HepG2 (cell line): Measurements from ENCODE around the gene RAB35. TPM values are rescaled to one million over a fixed set of nuclear protein-coding genes. Genes with fewer than 3 reads are reported as not detected.

ENCODE experiments used
- ATAC-seq: fragments of 200-7000 bp; cut with Tn5 transposase; 3 replicates; pipeline ENCODE4 v1.9.1; 2020; ENCODE audit warnings: mild to moderate bottlenecking, moderate library complexity
- BruUV-seq: library from RNA; stranded (reverse); fragments of 400-500 nt; replicated peaks from 2 replicates; lab custom pipeline; 2021; lab: Mats Ljungman, UMichigan
- CTCF ChIA-PET: fragments of 300-600 bp; formaldehyde crosslinking; extraction: SDS; loops from one replicate; lab custom pipeline; 2021; ENCODE audit warnings: low total read pairs, inconsistent platforms, low intra/inter-chr PET ratio; lab: Yijun Ruan, JAX
- POLR2A ChIA-PET: fragments of 350-600 bp; sonication (Branson Sonifier 250); formaldehyde crosslinking; loops from one replicate; lab custom pipeline; 2020; ENCODE audit warnings: antibody characterized with exemption, inconsistent platforms; lab: Yijun Ruan, JAX
- DNase-seq: peaks from one replicate; pipeline ENCODE4 v3.0.0-alpha.2; 2015; ENCODE audit warnings: low spot score
- FAIRE-seq: peaks from 3 replicates; lab custom pipeline; 2011; peaks lifted over from hg19 to GRCh38; lab: Jason Lieb, UNC
- H2AFZ ChIP-seq: one replicate; pipeline ENCODE4 v1.6.1; 2011; ENCODE audit warnings: low read length, inconsistent platforms
- H3K27ac ChIP-seq: fragments of 300-600 bp; 3 replicates; pipeline ENCODE4 v1.8.0; 2011; ENCODE audit warnings: mixed run types, mild to moderate bottlenecking, mixed read lengths, low read length, inconsistent platforms; ENCODE audit not compliant: insufficient read depth; ENCODE audit errors: extremely low read length
- H3K27me3 ChIP-seq, 2 experiments: fragments of 200-600 bp in 1 of 2; 2 replicates in 1 of 2; 3 replicates in 1 of 2; pipeline versions ENCODE4 v1.6.0 to v1.8.0; 2011; ENCODE audit warnings: low read length in 2 of 2, mild to moderate bottlenecking in 2 of 2, moderate library complexity in 2 of 2, inconsistent platforms in 1 of 2; ENCODE audit not compliant: insufficient read depth in 2 of 2, control insufficient read depth in 1 of 2
- H3K36me3 ChIP-seq, 2 experiments: fragments of 200-600 bp in 1 of 2; replicated peaks in 1 of 2; 2 replicates in 1 of 2; 3 replicates in 1 of 2; pipeline versions ENCODE4 v1.5.1 to v1.8.0; 2011; ENCODE audit warnings: low read length in 2 of 2, inconsistent platforms in 1 of 2; ENCODE audit not compliant: insufficient read depth in 2 of 2, control insufficient read depth in 1 of 2
- H3K4me1 ChIP-seq: 2 replicates; pipeline ENCODE4 v1.5.1; 2012; ENCODE audit warnings: low read length, inconsistent platforms; ENCODE audit not compliant: insufficient read depth
- H3K4me2 ChIP-seq: 2 replicates; pipeline ENCODE4 v1.6.0; 2011; ENCODE audit warnings: low read depth, low read length, inconsistent platforms
- H3K4me3 ChIP-seq, 3 experiments: fragments of 200-600 bp in 1 of 3; sonication (generic), shearing (Covaris generic) in 1 of 3; replicated peaks in 1 of 3; 2 replicates each; pipeline ENCODE4 v1.5.1; 2011 to 2016; ENCODE audit warnings: low read length in 3 of 3, inconsistent platforms in 2 of 3, low read depth in 2 of 3, mild to moderate bottlenecking in 2 of 3, control low read depth in 1 of 3, mixed read lengths in 1 of 3; ENCODE audit not compliant: insufficient read depth in 1 of 3
- H3K79me2 ChIP-seq: one replicate; pipeline ENCODE4 v1.6.1; 2011; ENCODE audit warnings: low read length, inconsistent platforms; ENCODE audit not compliant: insufficient read depth
- H3K9ac ChIP-seq: 2 replicates; pipeline ENCODE4 v1.6.0; 2011; ENCODE audit warnings: mild to moderate bottlenecking, low read depth, low read length, inconsistent platforms; ENCODE audit not compliant: insufficient read depth
- H3K9me3 ChIP-seq: 2 replicates; pipeline ENCODE4 v1.5.1; 2012; ENCODE audit warnings: mild to moderate bottlenecking, low read length
- H4K20me1 ChIP-seq: 2 replicates; pipeline ENCODE4 v1.6.0; 2011; ENCODE audit warnings: inconsistent platforms, mild to moderate bottlenecking, low read length, moderate library complexity; ENCODE audit not compliant: insufficient read depth
- EEA1 ChIP-seq: sonication (generic); formaldehyde crosslinking; IDR thresholded peaks from 2 replicates; pipeline ENCODE4 v1.5.1; 2020; ENCODE audit warnings: mild to moderate bottlenecking, missing genetic modification reagents, borderline replicate concordance
- HES4 ChIP-seq: sonication (generic); formaldehyde crosslinking; IDR thresholded peaks from 2 replicates; pipeline ENCODE4 v1.9.0; 2021; ENCODE audit warnings: mild to moderate bottlenecking, missing genetic modification reagents, borderline replicate concordance
- PCBP2 ChIP-seq: fragments of 200-400 bp; formaldehyde crosslinking; optimal IDR thresholded peaks from 2 replicates; pipeline ENCODE3; 2018; ENCODE audit warnings: low read length, low read depth; ENCODE audit not compliant: poor library complexity, severe bottlenecking
- SAP130 ChIP-seq: IDR thresholded peaks from 2 replicates; pipeline ENCODE4 v1.6.1; 2016; ENCODE audit warnings: low read depth
- TP53 ChIP-seq: sonication (generic); formaldehyde crosslinking; conservative IDR thresholded peaks from 2 replicates; pipeline ENCODE4 v1.4.0; 2020; ENCODE audit warnings: missing genetic modification reagents
- ZNF230 ChIP-seq: sonication (generic); formaldehyde crosslinking; IDR thresholded peaks from 2 replicates; pipeline ENCODE4 v1.4.0; 2020; ENCODE audit warnings: mild to moderate bottlenecking, missing genetic modification reagents
- ZSCAN30 ChIP-seq: sonication (generic); formaldehyde crosslinking; IDR thresholded peaks from 2 replicates; pipeline ENCODE4 v1.5.0; 2020; ENCODE audit warnings: mild to moderate bottlenecking, missing genetic modification reagents
- WGBS: methylation state at CpG from one replicate; pipeline ENCODE4 v1.1.6; 2017; ENCODE audit warnings: low lambda C conversion rate; 5-methylcytosine and 5-hydroxymethylcytosine counted together
- in situ Hi-C: cut with HindIII; loops from 2 replicates; pipeline ENCODE4 v1.10.0; 2017; ENCODE audit warnings: low pct_unique_long_range_greater_than_20kb; ENCODE audit not compliant: extremely low pct_ligation_motif_present
- intact Hi-C: fragments of 100-400 bp; cut with micrococcal nuclease; formaldehyde crosslinking; loops from one replicate; pipeline ENCODE4 v1.10.0; 2022; ENCODE audit not compliant: unreplicated experiment
- polyA plus RNA-seq, 8 experiments: library from polyadenylated mRNA; depleted of rRNA in 3 of 8; stranded (reverse) in 7 of 8; unstranded in 1 of 8; fragments of >200 nt; fragmentation: Illumina TruSeq in 4 of 8; extraction: Trizol in 4 of 8; gene quantifications; 2 replicates each; pipeline versions ENCODE4 v1.2.1 to v1.2.3, GENCODE V29; 2011 to 2016; ENCODE audit warnings: low read depth in 4 of 8, missing spikeins in 1 of 8, mixed read lengths in 1 of 8; ENCODE audit not compliant: insufficient read depth in 1 of 8
- total RNA-seq, 5 experiments: library from RNA; depleted of rRNA; stranded (reverse); fragments of >200 nt; fragmentation: Illumina TruSeq; extraction: Trizol; gene quantifications; 2 replicates each; pipeline ENCODE4 v1.2.3, GENCODE V29; 2016; ENCODE audit warnings: low read depth in 1 of 5
- TF ChIP-seq, protein P1 (sequence below): sonication (generic); formaldehyde crosslinking; IDR thresholded peaks from 2 replicates; pipeline ENCODE4 v1.5.1; 2020; ENCODE audit warnings: mild to moderate bottlenecking, missing genetic modification reagents, borderline replicate concordance

The RAB35 gene
- total and polyA plus RNA-seq, 2 of the 13 experiments (the other 11 are each of a cell fraction or from before 2014, with no cell fraction given) = 25.2 to 29.1 TPM

DNA sequence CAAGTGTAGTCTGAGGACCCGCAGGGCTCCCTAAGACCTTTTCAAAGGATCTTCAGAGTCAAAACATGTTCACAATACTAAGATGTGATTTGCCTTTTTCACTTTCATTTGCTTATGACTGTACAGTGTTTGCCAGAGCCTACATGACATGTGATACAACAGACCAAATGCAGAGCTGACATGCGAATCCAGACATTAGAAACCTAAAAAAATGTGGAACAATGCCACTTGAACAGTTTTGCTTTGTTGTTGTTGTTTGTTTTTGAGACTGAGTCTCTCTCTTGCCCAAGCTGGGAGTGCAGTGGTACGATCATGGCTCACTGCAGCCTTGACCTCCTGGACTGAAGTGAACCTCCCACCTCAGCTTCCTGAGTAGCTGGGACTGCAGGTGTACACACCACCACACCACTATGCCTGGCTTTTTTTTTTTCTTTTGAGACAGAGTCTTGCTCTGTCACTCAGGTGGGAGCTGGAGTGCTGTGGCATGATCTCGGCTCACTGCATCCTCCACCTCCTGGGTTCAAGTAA lies 5.3 kb upstream of the RAB35 start (continued):
- TF ChIP-seq, protein P1, sequence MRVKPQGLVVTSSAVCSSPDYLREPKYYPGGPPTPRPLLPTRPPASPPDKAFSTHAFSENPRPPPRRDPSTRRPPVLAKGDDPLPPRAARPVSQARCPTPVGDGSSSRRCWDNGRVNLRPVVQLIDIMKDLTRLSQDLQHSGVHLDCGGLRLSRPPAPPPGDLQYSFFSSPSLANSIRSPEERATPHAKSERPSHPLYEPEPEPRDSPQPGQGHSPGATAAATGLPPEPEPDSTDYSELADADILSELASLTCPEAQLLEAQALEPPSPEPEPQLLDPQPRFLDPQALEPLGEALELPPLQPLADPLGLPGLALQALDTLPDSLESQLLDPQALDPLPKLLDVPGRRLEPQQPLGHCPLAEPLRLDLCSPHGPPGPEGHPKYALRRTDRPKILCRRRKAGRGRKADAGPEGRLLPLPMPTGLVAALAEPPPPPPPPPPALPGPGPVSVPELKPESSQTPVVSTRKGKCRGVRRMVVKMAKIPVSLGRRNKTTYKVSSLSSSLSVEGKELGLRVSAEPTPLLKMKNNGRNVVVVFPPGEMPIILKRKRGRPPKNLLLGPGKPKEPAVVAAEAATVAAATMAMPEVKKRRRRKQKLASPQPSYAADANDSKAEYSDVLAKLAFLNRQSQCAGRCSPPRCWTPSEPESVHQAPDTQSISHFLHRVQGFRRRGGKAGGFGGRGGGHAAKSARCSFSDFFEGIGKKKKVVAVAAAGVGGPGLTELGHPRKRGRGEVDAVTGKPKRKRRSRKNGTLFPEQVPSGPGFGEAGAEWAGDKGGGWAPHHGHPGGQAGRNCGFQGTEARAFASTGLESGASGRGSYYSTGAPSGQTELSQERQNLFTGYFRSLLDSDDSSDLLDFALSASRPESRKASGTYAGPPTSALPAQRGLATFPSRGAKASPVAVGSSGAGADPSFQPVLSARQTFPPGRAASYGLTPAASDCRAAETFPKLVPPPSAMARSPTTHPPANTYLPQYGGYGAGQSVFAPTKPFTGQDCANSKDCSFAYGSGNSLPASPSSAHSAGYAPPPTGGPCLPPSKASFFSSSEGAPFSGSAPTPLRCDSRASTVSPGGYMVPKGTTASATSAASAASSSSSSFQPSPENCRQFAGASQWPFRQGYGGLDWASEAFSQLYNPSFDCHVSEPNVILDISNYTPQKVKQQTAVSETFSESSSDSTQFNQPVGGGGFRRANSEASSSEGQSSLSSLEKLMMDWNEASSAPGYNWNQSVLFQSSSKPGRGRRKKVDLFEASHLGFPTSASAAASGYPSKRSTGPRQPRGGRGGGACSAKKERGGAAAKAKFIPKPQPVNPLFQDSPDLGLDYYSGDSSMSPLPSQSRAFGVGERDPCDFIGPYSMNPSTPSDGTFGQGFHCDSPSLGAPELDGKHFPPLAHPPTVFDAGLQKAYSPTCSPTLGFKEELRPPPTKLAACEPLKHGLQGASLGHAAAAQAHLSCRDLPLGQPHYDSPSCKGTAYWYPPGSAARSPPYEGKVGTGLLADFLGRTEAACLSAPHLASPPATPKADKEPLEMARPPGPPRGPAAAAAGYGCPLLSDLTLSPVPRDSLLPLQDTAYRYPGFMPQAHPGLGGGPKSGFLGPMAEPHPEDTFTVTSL (CRISPR knock-in tag) = peak; percentile 56; the same call in 1 of the 2 replicates
- TF ChIP-seq SAP130 (peak; percentile 77), HES4 (CRISPR knock-in tag) (no peak), EEA1 (CRISPR knock-in tag) (no peak), ZNF230 (CRISPR knock-in tag) (no peak), TP53 (CRISPR knock-in tag) (no peak)

DNA sequence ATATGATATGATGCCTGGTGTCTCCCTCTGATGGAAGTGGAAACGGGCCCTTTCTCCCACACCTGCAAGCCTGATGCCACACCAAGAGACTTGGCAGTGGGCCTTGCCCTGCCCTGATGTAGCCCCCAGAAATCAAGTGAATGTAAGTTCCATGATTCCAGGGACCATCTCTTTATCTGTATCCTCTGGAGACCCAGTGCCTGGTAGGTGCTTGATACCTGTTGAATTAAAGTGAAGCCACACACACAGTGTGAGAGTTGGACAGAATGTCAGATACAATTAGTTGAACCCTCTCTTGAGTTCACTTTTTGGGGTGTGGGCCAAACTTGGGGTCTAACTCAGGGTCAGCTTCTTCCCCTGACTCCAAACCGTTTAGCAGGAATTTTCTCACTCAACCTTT lies 4.8 kb upstream of the RAB35 start:
- WGBS = 26% methylated on average over 2 of the region's 2 CpGs
- no peak for FAIRE-seq
- no peak overlapping the region for H2AFZ ChIP-seq

More for the DNA sequence above, 4.8 kb upstream of the RAB35 start:
- peak overlapping the region; percentile 51 for H3K4me2 ChIP-seq
- TF ChIP-seq PCBP2 = no peak
- TF ChIP-seq ZSCAN30 (CRISPR knock-in tag) = no peak
- no peaks in the 10 kb centered on the region for H3K9me3 ChIP-seq
- H3K4me3 ChIP-seq = no peak overlapping the region
- peak overlapping the region; percentile 52 for H3K27ac ChIP-seq
- H3K36me3 ChIP-seq = peaks cover 5% of the 10 kb centered on the region in 2 experiments; a peak in 2 of 5 replicates
- H3K79me2 ChIP-seq = peaks cover 12% of the 10 kb centered on the region
- ChIA-PET CTCF (no interaction called here), POLR2A (interaction anchor here (1.1 to 7.5 kb wide), 2 partner anchors 79 to 170 kb away, joined by 5 to 92 read pairs; partner anchors contain the start of genes RNU4-2 and RPLP0)
- H3K27me3 ChIP-seq = no peaks in the 10 kb centered on the region; a peak in 1 of 5 replicates
- H3K4me1 ChIP-seq = peaks cover 61% of the 10 kb centered on the region
- no TSS peak for BruUV-seq
- intact Hi-C loops = loop anchor here (10.0 kb wide), 1 partner anchor 63 kb away; no protein-coding TSS in a partner anchor
- DNase-seq (no peak), ATAC-seq (no peak)
- no peaks in the 10 kb centered on the region for H4K20me1 ChIP-seq
- in situ Hi-C loops = no loop called here
- no peak overlapping the region for H3K9ac ChIP-seq
